Skin epidermis (tissue), 12 donors: Measurements from ENCODE around the gene COL16A1.

Experiments
- H3K27ac ChIP-seq, 21 experiments: fragments of 200-600 bp; sonication (generic) in 11 of 21; one replicate each; pipeline ENCODE4 v1.5.0; 2020; ENCODE audit warnings: mild to moderate bottlenecking in 3 of 21, inconsistent platforms in 2 of 21, moderate library complexity in 2 of 21
- H3K4me3 ChIP-seq, 7 experiments: fragments of 200-600 bp; sonication (generic) in 2 of 7; one replicate each; pipeline ENCODE4 v1.5.0; 2020; ENCODE audit warnings: inconsistent platforms in 2 of 7, mild to moderate bottlenecking in 2 of 7, moderate library complexity in 1 of 7

COL16A1 gene

DNA sequence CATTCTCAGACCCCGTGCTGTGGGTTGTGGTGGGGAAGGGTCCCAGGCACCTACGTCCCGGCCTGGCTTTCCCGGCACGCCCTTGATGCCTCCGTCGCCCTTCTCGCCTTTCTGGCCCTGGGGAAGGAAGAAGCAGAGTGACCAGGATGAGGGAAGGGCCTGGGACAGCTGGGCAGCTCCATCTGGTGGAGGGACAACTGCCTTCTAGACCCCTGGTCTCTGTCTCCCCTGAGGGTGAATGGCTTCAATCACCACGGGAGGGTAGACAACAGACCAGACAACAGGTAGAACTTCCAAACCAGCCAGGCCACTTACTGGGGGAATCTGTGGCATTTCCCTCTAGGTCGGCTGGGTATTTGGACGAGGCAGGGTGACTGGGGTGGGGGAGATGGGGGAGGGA lies 11.9 kb downstream of the COL16A1 start:
- H3K4me3 ChIP-seq: no peak overlapping the region
- H3K27ac ChIP-seq: peak overlapping the region in 10 of 21 experiments; percentile 6 to 78 (median 20)

DNA sequence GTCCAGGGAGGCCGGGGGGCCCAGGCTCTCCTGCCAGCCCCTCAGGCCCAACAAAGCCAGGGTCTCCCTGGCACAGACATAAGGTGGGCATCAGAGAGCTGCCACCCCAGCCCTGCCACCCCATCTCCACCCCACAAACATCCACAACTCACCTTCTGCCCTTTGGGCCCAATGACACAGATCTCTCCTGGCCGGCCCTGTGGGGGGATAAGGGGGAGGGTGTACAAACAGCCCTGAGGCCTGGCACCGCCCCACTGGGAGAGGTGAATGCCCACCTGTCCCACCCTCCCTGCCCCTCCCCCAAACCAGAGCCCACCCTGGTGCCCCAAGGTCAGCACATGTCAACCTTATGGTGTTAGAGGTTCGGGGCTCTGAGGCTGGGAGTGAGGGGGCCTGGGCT lies 12.4 kb downstream of the COL16A1 start:
- H3K4me3 ChIP-seq: no peak overlapping the region
- H3K27ac ChIP-seq: peak overlapping the region in 5 of 21 experiments; percentile 7 to 62 (median 12)

DNA sequence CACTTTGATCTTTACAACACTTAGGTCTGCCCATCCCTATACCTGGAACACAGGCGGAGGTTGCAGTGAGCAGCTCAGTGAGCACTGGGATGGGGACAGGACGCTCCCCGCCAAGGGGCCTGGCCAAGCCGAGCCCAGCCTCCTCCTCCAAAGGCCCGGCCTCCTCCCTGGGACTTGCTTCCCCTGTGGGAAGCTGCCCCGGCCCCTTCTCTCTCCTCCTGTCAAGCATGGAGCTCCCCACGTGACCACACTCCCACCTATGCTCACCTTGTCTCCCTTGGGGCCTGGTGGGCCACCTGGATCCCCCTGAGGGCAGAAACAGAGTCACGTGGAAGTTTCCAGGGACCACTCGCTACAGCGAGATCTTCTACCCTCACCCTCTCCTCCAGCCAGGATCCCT lies 12.9 kb downstream of the COL16A1 start:
- Histone ChIP-seq H3K4me3 (no peak overlapping the region), H3K27ac (peak overlapping the region in 3 of 21 experiments; percentile 8 to 50 (median 22))

DNA sequence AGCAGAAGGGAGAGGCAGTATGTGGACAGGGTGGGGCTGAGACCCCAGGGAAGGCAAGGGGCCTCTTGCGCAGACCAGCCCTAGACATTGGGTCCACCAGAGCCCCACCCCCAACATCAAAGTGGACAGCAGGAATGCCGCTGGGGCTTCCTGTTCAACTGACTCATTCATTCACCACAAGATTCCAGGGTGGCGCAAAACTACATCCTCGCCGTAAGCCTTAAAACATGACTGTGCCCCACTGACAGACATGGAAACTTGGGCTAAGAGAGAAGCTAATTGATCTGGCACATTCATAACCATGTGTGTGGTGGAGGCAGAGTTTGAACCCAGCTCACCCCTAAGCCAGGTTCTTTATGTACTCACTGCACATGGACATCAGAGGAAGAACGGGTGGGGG lies 14.0 kb downstream of the COL16A1 start:
- Histone ChIP-seq H3K4me3 (no peak overlapping the region), H3K27ac (peak overlapping the region in 7 of 21 experiments; percentile 5 to 70 (median 46))

DNA sequence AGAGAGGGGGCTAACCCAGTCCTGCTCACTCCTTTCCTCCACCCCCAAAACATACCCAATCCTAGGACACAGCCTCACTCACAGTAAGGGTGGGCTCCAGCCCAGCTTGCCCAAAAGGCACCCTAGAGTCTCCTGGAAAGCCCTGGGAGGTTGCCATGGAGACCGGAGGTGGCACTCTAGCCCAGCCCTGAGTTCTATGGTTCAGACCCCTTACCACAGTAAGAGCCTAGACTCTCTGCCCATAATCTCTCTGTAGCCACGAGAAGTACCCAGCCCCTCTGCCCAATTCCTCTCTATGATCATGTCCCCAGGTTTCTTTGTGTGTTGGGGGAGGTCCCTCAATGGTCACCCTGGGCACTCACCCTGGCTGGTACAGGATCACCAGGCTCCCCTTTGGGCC lies 14.4 kb downstream of the COL16A1 start:
- no peak overlapping the region for H3K4me3 ChIP-seq
- peak overlapping the region in 8 of 21 experiments; percentile 5 to 70 (median 40) for H3K27ac ChIP-seq

DNA sequence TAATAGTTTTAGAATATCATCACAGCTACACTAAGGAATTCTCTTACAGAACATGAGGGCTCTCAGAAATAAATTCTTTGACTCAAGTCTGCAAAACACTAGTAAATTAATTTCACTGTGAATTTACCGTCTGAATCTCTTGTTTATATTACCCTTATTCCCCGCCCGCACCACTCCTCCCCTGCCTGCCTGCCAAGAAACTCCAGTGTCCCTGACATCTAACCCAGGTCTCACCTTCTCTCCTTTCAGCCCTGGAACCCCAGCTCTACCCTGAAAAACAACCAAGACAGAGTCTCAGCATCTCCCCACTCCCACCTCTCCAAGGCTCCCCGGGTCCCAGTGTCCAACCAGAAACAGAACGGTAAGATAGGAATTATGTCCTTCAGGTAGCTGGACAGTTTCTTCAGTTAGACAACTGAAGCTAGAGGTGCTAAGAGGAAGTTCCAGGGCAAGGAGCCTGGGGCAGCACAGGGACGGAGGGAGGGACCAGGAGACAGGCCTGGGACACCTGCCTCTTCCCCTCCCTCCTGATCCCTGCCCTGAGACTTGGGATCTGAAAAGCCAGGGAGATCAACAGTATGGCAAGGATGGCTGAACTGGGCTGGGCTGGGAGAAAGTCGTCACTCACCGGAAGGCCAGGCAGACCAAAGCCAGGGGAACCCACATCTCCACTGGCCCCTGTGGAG lies 15.4 kb downstream of the COL16A1 start:
- Histone ChIP-seq H3K4me3 (no peak overlapping the region), H3K27ac (peak overlapping the region in 6 of 21 experiments; percentile 24 to 70 (median 52))

DNA sequence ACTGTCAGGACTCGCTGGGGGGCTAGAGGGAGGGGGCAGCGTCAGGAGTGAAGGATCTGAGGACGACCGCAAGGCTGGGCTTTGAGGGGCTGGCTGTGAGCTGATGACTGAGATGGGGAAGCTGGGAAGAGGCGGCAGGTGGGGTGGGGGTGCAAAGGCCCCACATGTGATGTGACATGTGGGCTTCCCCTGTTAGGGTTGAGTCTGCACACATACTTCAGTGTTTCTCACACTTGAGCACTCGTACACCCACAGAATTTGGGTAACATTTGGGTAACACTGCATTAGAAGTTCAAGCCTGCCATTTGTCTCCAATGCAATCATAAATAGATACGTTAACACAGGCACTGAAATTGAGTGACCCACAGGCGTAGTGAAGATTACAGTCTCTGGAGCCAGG lies 16.2 kb downstream of the COL16A1 start:
- Histone ChIP-seq H3K27ac (peak overlapping the region in 1 of 21 experiments; percentile 29), H3K4me3 (no peak overlapping the region)

DNA sequence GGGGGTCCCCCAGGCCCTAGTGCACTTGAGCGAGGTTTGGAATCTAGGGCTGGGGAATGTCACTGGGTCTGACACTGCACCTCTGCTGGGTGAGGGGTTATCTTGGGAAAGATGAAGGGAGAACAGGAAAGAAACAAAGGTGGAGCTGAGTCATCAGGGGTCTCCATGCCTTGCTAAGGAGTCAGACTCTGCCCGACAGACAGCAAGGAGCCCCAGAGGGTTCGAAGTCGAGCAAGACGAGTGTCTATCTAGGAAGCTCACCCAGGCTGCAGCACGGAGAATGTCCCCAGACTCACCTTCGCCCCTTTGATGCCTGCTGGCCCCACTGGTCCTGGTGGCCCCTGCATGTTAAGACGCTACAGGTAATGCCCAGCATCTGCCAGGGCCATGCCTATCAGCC lies 18.0 kb downstream of the COL16A1 start:
- peak overlapping the region in 3 of 21 experiments; percentile 34 to 64 (median 39) for H3K27ac ChIP-seq
- H3K4me3 ChIP-seq: no peak overlapping the region

DNA sequence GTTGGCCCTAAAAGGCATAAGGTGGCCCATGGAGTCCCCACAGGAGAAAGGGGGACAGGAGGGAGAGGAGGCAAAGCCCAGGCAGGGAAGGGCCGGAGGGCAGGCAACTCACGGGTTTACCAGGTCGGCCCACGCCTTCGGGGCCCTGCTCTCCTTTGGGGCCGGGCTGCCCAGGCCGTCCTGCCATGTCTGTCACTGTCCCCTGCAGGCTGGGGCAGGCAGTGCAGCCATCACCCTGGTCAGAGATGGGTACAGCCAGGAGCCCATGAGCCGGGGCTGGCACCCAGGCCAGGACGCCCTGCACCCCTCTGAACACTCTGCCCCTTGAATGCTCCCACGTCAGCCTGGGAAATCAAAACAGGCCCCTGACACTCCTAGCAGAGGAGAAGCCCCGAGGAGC lies 19.8 kb downstream of the COL16A1 start:
- H3K27ac ChIP-seq: peak overlapping the region in 7 of 21 experiments; percentile 10 to 64 (median 31)
- H3K4me3 ChIP-seq: no peak overlapping the region

DNA sequence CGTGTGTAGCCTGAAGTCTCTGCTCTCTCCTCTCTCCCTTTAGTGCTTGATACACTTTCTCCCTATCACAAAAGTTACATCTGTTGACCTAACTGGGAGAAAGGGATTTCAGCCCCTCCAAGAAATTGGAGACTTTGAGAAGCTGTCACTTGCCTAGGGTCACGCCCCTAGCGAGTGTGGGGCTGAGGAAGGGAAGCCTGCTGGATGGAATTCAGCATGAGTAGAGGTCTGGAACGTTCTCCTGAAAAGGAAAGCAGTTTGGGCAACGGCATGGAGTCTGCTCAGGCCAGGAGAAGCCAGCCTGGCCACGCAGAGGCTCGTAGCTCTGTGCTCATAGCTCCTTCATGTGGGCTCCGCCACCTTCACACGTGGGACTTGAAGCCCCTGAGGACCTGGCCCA lies 22.4 kb downstream of the COL16A1 start:
- Histone ChIP-seq H3K27ac (peak overlapping the region in 2 of 21 experiments; percentile 33 to 37), H3K4me3 (no peak overlapping the region)

DNA sequence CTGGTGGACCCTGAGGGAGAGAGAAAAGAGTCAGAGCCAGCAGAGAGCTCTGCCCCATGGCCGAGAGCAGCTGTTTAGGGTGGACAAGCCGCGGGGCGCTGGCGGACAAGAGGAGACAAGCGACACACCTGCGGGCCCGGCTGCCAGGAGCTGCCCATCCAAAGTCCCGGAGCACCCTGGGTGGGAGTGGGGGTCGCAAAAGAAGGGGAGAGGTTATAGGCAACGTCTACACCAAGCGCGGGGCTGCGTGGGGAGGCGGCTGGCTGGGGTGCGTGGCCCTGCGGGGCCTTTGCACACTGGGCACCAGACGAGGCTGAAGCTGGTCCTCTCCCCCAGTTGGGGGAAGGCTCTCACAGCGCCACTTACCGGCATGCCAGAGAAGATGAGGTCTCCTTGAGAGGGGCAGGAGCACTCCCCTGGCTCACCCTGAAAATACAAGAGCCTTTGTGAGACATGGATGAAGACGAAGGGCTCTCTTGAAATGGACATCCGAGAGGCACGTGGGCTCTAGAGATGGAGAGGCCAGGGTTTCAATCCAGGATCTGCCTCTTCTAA lies 24.1 kb downstream of the COL16A1 start:
- Histone ChIP-seq H3K4me3 (no peak overlapping the region), H3K27ac (no peak overlapping the region)

DNA sequence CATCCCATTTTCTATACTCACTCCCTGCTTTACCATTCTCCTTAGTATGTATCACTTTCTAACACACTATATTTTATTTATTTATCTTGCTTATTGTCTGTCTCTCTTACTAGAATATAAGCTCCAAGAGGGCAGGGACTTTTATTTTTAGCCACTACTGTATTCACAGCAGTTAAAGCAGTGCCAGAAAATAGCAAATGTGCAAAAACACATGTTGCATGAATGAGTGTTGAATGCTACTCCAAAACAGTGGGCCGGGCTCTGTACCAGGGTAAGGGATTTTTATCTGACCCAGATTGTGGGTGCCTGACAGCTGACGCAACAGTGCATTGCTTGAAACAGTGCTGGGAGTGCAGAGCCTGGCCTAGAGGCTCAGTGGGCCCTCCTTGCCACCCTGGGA lies 24.7 kb downstream of the COL16A1 start:
- Histone ChIP-seq H3K27ac (no peak overlapping the region), H3K4me3 (no peak overlapping the region)

DNA sequence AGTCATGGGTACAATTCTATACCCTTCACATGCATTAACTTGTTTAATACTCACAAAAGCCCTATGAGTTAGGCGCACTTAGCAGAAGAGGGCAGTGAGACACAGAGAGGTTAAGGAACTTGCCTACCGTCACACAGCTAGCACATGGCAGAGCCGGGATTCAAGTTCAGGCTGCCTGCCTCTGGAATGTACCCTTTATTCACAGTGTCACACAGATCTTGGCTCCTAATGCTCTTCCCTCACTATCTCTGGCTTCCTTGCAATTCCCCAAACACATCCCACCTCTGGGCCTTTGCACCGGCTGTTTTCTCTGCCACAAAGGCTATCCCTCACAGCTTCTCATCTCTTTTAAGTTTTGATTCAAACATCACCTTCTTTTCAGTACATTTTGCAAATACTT lies 25.1 kb downstream of the COL16A1 start:
- no peak overlapping the region for H3K4me3 ChIP-seq
- no peak overlapping the region for H3K27ac ChIP-seq

DNA sequence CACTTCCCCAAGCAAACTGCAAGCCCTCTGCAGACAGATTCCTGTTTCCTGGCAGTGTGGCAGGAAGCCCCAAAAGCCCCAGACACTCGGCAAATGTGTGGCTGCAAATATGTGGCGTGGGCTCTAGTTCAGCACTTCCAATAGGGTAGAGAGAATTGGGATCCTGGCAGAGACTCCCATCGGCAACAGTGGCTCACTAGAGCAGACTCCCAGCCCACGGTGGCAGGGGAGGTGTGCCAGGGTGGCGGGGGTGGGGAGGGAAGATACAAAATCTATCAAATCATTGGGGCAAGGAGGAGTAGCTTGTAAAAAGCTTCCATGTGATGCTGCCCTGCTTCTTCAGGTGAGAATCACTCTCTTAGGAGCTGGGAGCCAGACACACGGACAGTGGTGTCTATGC lies 25.9 kb downstream of the COL16A1 start:
- Histone ChIP-seq H3K27ac (no peak overlapping the region), H3K4me3 (no peak overlapping the region)

DNA sequence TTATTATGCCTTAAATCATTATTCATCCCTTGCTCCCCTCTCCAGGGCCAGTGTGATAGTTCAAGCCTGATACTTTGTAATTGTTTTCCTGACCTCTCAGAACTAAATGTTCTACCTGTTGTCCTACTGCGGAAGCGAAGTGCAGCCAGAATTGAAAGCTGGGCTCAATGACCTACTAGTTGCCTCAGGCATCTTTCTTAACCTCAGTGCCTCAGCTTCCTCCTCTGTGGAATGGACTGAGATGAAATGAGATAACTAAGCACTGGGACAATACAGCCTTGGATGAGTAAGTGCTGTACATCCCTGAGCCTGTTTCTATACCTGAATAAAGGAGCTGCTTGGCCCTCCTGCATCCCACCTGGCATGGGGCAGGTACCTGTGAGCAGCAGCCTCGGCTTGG lies 26.4 kb downstream of the COL16A1 start:
- H3K27ac ChIP-seq: no peak overlapping the region
- no peak overlapping the region for H3K4me3 ChIP-seq

DNA sequence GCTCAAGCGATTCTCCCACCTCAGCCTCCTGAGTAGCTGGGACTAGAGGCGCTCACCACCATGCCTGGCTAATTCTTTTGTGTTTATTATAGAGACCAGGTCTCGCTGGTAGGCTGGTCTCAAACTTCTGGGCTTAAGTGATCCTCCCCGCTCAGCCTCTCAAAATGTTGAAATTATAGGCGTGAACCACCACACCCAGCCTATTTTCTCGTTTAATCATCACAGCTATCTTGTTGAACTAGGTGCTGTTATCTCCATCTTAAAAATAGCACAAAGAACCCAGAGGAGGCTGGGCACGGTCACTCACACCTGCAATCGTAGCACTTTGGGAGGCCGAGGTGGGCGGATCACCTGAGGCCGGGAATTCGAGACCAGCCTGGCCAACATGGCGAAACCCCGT lies 28.1 kb downstream of the COL16A1 start:
- no peak overlapping the region for H3K27ac ChIP-seq

DNA sequence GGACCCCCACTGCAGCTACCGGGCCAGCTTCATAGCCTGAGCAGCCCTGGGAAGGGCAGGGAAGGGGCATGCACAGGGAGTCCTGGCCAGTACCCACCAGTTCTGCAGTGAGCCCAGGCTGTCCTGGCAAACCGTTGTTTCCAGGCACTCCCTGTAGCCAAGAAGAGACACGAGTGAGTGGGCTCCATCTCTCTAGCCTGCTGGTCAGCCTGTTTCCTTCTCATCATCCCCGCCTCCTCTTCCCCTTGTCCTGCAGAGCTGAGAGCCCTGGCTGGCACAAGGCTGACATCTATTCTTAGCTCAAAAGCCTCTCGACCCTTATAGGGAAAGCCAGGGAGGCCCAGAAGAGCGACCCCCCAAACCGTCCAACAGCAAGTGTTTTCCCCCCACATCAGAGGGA lies 28.7 kb downstream of the COL16A1 start:
- Histone ChIP-seq H3K27ac (peak overlapping the region in 1 of 21 experiments; percentile 29), H3K4me3 (no peak overlapping the region)

More for the DNA sequence above, 28.1 kb downstream of the COL16A1 start:
- no peak overlapping the region for H3K4me3 ChIP-seq

DNA sequence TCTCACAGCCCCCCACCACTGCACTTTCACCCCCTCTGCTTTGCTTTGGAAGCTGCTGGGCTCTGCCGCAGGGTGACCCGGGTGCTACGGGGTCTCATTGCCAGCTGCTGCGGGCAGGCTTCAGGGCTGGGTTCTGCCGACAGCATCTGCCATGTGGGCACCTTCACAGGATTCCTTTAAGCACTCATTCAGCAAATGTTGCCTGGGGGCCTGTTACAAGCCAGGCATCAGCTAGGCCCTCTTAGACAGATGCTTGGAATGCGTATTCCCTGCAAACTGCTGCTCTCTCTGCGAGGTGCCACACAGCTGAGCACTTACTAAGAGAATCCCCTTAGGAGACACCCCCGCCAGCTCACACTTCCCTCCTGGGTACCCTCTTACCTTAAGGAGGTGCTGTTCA lies 29.2 kb downstream of the COL16A1 start:
- Histone ChIP-seq H3K4me3 (no peak overlapping the region), H3K27ac (no peak overlapping the region)

DNA sequence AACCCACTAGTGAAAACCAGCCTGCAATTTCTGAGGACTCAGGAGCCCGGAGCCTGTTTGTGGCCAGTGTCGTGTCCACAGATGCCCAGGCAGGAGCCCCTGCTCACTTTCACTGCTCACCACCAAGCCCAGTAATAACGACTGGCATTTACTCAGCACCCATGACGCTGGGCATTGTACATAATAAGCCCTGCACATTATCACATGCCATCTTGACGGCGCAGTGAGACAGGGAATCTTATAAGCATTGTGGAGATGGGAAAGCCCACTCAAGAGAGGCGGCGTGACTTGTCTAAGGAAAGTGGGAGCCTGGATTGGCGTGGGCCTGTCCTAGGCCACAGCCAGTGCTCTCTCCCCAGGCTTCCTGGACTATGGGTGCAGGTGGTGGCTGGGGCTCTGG lies 30.4 kb downstream of the COL16A1 start:
- Histone ChIP-seq H3K27ac (peak overlapping the region in 6 of 21 experiments; percentile 3 to 41 (median 16)), H3K4me3 (no peak overlapping the region)

DNA sequence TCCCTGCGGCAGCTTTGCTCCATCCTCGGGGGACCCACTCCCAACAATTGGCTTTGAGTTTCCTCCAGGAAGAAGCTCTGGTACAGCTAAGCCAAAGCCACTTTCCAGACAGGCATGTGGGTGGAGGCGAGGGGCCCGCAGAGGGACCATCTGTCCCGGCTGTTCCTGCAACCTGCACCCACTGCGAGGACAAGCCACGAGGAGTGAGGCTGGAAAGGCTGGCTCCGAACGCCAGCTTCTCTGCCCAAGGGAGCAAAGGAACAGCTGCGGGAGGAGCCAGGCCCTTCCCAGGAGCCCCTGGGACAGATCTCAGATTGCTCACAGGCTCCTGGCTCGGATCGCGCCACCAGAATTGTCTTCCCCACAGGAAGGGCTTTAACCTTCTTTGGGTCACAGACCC lies 30.8 kb downstream of the COL16A1 start:
- peak overlapping the region in 7 of 21 experiments; percentile 5 to 61 (median 26) for H3K27ac ChIP-seq

DNA sequence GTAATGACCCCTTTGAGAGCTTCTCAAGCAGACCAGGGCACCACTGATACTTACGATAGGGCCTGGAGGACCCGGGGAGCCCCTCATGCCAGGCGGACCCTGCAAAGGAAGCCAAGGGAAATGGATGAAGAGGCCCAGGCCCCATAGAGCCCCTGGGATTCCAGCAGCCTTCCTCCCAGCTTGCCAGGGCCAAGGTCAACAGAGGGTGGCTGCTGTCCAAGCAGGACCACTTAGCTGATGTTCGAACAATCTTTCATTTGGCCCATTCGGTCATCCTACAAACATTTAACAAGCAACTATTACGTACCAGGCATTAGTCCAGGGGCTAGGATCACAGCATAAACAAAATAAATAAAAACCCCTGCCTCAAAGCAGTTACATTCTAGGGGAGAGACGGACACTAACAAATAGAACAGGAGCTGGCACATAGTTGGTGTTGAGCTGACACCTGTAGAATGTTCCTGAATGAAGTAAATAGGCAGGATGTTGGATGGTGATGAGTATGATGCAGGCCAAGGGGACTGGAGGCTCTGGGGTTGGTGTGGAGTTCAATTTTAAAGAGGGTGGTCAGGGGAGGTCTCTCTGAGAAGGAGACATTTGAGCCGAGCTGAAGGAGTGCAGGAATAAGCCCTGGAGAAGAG lies 32.1 kb downstream of the COL16A1 start:
- Histone ChIP-seq H3K27ac (peak overlapping the region in 5 of 21 experiments; percentile 46 to 66 (median 64)), H3K4me3 (no peak overlapping the region)

More for the DNA sequence above, 30.8 kb downstream of the COL16A1 start:
- H3K4me3 ChIP-seq: no peak overlapping the region
